Hematopoietic multipotent progenitor cell treated with erythropoietin and hydrocortisone succinate and interleukin-3 and kit ligand, for 8 days (in vitro differentiated cells): ENCODE data around the gene PPM1G.

Source experiments
- DNase-seq: peaks from one replicate; pipeline ENCODE4 v3.0.0-alpha.2; 2015

Gene PPM1G

DNA sequence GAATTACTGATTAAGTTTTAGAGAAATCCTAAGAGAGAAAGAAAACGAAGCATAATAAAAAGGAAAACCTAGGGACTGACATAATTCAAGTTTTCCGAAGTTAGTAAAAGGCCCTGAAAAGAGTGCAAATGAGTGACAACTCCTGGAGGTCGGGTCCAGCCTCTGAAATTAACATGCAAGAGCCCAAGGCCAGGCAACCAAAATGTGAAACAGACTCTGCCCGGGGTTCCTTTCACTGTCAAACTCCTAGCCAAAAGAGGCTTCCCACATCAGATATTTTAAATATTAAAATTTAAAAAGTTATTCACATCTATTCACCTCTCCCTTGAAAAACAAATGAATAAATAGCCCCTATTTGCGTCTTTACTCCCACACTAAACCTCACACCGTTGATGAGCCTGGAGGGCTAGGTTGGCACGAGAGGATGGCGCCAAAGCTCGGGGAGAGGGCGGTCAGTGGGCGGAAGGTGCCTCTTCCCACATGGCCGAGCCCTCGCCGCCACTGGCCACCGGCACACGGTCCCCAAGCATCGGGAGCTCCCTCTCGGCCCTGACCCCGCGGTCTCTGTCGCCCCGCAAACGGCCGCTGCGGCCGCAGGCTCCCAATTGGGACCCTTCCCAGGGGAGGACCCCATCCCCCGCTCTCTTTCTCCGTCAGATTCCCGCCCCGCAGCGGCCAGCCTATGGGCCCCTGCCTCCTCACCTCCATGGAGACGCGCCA is 630 bp downstream of the PPM1G start:
- DNase-seq, result peak; percentile 52

DNA sequence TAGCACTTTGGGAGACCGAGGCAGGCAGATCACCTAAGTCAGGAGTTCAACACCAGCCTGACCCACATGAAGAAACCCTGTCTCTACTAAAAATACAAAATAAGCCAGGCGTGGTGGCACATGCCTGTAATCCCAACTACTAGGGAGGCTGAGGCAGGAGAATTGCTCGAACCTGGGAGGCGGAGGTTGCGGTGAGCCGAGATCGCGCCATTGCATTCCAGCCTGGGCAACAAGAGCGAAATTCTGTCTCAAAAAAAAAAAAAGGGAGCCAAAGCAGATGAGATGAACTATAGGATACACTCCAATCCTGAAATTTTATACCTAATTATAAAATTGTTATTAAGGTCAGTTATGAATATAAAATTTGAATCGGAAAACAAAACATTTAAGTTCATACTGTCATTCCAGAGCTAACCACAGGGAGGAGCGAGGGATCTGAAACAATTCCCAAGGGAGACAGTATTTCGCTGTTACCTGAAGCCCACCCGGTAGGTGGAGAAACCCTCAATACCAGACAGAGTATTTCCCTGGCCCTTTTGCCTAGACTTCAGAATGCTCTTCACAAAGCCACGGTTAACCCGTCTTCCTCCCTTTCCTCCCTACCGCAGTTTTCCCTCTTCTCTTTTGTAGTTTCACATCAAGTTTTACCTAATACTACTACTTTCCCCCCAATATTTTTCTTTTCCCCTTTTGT is 1.4 kb downstream of the PPM1G start:
- DNase-seq, result peak; percentile 62

DNA sequence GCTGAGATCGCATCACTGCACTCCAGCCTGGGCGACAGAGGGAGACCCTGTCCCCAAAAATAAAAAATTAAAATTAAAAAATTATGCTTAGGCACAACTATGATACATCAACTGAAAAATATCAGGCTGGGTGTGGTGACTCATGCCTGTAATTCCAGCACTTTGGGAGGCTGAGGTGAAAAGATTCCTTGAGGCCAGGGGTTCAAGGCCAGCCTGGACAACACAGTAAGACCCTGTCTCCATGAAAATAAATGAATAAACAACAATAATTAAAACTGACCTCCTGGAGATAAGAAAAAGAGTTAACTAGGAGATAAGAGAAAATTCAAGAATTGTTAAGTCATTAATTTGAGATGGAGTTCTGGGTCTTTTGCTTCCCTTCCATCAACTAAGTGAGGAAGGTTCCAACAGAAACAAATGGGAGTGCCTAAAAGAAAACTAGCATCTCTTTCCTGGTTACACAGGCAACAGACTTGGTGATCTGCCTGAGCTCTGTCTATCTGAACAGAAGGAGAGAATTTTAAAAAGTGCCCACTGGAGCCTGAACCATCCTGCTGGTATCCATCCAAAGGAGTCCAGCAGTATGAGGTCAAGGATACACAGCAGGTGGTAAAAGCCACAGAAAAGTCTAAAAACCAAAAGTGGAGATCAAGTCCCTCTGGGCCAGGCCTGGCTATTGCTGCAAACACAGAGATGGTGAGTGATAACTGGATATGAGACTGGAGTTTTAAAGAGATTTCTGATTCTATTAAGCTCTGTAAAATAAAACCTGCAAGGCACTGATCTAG is 8.8 kb downstream of the PPM1G start:
- no peak for DNase-seq

DNA sequence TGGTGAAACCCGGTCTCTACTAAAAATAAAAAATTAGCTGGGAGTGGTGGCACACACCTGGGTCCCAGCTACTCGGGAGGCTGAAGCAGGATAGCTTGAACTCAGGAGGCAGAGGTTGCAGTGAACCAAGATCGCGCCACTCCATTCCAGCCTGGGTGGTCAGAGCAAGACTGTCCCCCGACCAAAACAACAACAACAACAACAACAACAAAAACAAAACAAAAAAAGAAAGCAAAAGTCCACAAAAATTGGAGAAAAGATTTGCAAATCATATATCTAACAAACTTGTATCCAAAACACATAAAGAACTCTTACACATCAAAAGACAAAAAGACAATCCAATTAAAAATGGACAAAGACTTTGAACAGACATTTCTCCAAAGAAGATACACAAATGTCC is 10.4 kb downstream of the PPM1G start:
- DNase-seq, result no peak

DNA sequence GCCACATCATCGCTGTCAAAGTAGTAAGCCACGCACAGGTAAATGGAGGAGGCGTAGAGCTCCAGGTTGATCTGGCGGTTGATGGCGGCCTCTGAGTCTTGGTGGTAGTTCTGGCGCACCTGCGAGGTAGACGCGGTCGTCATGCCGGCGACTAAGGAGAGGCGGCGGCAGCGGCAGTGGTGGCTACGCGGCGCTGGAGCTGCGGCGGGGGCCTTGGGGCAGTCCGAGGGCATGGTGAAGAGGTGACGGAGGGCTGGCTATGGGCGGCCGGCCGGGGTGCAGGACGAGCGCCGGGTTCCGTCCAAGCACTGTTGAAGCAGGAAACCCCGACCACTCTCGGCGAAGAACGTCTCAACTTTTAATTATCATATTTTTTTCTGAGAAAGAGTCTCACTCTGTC is 16.2 kb downstream of the PPM1G start:
- DNase-seq, result no peak

DNA sequence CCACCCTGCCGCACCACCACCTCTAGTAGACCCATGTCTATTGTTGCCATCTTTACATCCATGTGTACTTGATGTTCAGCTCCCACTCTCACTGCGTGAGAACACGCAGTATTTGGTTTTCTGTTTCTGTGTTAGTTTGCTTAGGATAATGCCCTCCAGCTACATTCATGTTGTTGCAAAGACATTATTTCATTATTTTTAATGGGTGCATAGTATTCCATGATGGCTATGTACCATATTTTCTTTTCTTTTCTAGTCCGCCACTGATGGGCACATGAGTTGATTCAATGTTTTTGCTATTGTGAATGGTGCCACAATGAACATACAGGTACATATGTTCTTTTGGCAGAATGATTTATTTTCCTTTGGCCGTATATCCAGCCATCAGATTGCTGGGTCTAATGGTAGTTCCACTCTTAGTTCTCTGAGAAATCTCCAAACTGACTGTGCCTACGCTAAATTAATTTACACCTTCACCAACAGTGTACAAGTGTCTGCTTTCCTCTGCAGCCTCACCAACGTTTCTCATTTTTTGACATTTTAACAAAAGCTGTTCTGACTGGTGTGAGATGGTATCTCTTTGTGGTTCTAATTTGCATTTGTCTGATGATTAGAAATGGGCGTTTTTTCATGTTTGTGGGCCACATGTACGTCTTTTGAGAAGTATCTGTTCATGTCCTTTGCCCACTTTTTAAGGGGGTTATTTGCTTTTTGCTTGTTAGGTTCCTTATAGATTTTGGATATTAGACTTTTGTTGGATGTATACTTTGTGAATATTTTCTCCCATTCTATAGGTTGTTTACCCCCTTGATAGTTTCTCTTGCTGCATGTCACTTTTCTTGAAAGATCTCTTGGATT is 18.3 kb downstream of the PPM1G start:
- DNase-seq, result no peak

DNA sequence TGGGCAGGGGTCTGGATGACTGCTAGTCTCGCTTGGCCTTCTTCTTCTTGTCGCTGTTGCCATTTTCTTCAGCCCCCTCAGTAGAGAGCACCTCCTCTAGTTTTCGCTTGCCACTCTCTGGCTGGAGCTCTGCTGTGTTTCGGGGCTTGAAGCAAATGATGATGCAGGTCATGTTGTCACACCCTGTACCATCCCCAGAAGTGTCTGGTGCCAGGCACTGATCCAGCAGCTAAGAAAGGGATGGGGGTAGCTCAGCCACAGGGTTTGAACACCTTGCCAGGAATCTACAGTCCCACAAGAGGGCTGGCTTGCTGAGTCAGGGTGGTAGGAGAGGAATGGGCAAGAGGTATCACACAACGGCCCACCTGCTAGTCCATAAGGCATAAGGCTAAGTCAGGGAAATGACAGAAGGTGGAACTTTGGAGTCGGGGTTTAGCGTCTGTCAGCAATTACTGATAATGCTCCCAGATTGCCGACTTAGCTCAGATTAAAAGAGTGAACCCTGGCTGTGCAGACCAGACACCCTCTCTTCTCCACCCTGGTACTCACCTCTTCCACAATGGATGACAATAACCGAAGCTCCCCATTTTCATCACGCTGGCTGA is 27.7 kb downstream of the PPM1G start:
- no peak for DNase-seq

DNA sequence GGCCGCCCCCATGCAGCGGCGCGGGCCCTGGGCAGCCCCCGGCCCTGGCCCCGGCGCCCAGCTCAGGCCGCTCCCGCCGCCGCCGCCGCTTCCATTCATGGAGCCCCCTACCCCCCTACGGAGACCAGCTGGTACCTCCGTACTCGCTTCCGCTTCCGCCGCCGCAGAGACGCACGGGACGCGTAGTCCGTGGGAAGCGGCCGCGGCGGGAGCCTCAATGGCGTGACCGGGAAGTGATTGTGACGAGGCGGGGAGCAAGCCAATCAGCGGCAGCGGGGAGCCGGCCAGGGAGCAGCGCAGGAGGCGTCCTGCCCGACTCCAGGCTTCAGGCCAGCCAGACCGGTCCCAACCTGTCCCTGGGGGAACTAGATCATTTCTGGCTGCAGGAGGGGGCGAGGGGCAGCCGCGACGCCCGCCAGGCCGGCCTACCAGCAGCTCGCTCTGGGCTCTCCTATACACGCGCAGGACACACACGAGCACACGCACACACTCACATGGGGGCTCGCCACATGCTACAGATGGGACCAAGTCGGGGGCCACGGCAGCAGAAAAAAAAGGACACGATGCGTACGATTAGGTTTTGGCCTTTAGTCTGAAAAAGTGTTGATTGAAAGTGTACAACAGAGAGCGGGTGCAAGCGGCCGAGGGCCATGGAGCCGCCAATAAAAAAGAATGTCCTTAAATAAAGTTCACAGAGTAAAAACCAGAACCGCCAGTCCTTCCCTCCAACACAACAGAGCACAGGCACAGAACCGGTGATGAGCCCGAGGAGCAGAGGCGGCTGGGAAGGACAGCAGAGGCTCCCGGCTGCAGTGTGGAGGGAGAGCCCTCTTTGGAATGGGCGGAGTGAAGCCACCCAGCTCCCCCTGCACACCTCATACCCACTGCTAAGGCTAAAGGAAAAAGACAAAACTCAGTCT is 28.5 kb downstream of the PPM1G start, which contains the start of gene ZNF513:
Gene ZNF513 (minus strand): TSS at position 109 of the 920 bp plus-strand sequence. CDS start 208 bp downstream, outside the sequence.
- DNase-seq, result peak; percentile 94

DNA sequence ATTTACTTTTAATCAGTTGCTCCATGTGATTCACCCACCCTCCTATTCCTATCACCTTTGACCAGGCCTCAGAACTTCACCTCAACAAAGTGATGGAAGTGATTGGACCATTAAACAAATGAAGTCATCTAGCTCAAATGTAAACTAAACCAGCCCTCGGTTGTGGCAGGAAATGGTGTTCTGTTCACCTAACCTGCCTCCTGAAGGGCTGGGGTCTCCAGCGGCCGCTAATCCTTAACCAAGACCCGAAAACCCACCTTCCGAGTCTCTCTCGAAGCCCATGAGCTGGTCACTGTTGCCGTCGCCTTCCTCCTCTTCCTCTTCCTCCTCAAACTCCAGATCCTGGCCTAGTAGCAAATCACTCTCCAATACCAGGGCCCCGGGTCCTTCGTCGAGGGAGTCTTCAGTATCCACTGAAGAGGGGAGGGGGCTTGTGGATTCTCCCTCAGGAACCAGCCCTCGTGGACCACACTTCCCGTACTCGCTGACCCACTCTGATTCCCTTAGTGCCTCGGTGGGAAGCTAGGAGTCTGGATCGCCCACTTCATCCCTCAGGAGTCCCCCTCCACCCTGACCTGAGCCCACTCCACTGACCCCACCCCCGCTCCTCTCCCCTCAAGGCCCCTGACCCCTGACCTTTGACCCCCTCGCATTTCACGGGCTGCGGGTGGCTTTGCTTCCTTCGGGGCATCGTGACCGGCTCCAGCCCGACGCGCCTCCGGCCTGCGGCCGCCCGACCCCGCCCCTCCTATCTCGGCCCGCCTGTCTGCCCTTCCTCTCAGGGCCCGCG is 29.4 kb downstream of the PPM1G start:
- peak; percentile 68 for DNase-seq

DNA sequence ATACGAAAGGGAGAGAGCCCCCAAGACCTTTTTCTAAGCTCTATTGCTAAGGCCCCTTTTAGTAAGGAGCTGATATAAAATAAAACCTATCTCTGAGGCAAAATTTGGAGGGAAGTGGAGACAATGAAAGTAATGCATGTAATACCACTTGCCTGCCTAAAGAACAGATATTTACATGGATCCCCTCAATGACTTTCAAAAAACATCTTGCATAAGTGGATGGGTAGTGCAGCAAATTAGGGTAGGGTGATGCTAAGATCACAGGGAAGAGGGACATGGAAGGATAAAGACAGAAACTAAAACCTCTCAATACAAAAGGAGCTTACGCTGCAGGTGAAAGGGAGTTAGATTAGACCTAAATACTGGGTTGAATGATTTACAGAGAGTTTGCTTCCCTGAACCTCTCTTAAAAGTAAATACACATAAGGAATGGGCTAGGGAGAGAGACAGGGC is 30.0 kb downstream of the PPM1G start:
- no peak for DNase-seq

DNA sequence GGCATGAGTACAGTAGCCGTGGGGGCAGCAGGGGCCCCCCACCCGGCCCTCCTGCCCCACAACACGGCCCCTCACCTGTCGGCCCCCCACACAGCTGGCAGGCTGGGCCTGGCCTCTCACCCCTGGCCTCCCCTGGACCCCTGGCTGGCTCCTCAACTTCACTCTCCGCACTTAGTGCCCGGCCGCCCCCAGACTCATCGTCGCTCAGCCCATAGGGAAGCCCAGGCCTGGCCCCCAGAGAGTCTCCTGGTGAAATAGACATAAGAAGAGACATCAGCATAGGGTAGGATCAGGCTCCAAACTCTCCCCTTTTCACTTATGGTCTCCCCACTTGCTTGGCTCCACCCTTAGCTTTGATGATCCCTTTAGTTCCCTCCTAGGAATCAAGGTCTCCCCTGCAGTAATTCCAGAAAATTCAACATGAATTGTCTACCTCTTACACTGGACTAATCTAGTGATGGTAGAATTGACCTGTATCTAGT is 30.5 kb downstream of the PPM1G start:
- no peak for DNase-seq

DNA sequence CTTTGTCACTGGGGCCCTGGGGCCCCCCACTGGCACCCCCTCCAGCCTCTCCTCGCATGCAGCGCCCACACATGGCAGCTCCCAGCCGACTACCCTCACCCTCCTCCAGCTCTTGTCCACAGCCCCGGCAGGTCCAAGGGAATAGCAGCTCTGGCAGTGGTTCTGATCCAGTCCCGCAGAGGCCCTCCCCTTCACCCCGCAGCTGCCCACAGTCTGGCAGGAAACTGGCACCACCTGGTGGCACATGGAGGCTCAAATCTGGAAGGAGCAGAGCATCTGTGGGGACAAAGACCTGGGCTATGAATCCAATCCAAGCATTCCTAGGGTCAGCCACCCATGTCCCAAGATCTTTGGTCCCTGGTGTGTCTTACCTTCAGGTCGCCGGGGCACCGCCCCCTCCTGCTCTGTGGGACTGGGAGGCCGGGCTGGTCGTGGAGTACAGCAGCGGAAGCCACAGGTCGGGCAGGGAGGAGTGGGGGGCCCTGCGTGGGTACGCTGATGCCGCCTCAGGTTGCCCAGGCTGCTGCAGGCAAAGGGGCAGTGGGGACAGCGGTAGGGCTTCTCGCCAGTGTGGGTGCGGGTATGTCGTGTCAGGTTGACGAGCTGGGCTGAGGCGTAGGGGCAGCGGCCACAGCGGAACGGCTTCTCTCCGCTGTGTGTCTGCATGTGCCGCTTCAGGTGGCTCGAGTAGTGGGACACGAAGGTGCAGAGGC is 31.1 kb downstream of the PPM1G start:
- DNase-seq, result peak; percentile 27

DNA sequence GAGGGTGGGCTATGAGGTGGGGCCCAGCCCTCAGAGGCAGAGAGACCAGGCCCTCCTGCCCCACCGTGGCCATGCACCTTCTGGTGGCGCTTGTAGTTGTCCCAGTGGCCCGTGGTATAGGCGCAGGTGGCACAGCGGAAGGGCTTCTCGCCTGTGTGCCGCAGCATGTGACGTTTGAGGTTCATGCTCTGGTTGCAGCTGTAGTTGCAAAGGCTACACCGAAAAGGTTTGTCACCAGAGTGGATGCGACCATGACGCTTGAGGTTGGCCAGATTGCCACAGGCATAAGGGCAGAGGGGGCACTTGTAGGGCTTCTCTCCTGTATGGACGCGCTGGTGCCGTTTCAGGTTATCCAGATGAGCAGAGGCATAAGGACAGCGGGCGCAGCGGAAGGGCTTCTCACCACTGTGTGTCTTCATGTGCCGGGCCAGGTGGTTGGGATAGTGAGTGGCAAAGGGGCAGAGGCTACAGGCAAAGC is 31.7 kb downstream of the PPM1G start:
- no peak for DNase-seq

DNA sequence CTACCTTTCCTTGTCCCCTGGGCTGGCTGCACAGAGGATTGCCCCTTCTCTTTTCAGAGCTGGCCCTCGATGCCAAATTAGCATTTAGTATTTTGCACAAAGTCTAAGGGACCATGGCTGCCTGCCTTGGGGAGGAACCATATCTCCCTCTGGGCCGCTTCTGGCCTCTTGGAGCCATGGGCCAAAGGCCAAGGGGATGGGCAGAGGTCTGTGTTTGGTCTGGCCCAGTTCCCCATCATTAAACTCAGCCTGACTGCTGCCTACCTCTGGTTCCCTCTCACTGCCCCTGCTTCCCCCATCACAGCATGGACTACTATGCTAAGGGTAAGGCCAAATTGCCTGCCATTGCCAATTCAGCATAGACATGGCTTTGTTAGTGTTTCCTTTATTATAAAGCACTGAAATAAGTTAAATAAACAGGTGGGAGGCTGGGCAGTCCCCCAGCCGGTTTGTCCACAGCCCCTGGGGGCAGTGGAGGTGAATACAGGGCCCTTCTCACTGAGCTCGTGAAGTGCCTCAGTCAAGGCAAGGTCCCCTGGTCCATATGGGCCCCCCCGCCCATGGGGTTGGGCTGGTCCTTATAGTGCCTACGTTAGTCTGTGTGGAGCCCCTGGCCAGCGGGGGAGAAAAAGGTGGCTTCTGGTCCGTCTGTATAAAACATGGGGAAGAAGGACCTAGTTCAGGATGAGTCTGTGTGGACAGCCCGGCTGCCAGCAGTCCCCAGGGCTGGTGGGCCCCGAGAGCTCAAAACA is 32.3 kb downstream of the PPM1G start:
- DNase-seq, result no peak

DNA sequence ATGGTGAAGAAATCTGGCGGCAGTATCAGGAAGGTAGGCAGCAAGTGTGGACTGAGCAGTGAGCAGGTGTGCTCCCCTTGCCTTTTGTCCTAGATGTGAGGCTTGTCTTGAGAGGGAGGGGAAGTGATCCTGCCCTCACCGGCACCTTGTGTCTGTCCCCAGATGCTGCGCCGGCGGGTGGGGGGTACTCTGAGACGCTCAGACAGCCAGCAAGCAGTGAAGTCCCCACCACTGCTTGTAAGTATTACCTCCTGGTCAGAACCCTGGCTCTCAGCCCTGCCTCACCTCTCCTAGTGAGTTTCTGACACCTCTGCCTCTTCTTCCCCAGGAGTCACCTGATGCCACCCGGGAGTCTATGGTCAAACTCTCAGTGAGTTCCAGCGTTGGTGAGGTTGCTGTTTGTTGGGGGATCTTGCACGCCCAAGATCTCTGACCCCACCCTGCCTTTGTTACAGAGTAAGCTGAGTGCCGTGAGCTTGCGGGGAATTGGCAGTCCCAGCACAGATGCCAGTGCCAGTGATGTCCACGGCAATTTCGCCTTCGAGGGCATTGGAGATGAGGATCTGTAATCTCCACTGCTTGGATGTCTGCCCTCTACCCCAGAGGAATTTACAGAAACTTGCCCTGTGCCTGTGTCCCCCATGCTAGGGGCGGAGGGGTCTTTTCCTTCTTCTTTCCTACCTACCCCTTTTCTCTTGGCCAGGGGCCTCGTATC is 33.1 kb downstream of the PPM1G start:
- no peak for DNase-seq

DNA sequence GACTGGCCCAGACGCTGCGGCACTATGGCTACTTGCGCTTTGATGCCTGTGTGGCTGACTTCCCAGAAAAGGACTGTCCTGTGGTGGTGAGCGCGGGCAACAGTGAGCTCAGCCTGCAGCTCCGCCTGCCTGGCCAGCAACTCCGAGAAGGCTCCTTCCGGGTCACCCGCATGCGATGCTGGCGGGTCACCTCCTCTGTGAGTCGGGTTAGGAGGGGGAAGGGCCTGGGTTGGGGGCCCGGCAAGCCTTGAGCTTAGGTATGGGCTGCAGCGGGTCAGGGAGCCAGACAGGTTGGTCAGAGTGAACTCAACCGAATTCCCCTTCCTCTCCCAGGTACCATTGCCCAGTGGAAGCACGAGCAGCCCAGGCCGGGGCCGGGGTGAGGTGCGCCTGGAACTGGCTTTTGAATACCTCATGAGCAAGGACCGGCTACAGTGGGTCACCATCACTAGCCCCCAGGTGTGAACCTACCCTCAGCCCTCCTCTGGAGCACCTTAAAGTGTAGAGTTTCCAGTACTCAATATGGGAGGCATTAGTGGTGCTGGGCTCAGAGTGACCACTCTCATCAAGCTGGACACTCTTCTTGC is 33.8 kb downstream of the PPM1G start:
- DNase-seq, result no peak

DNA sequence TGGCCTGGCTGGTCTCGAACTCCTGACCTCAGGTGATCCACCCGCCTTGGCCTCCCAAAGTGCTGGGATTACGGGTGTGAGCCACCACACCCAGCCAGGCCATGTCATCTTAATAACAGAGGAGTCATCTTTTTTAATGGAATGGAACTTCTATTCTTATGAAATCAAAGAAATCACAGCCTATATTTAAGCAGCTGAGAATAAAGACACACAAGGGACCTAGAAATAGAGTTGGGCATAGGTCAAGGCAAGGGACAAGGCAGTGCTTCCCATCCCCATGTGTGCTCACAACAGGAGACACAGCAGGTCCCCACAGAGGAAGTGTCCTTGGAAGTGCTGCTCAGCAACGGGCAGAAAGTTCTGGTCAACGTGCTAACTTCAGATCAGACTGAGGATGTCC is 35.8 kb downstream of the PPM1G start:
- no peak for DNase-seq
